Activated naive CD8-positive, alpha-beta T cell (primary cell): ENCODE data around the gene MARCKS.
"Not testable (repeated sequence)": the region's sequence is repeated elsewhere in the genome, so short reads cannot be mapped to it uniquely, and the experiment has no call there.

ENCODE experiments used
- H3K27ac Mint-ChIP-seq: one replicate; pipeline ENCODE4 v1.8.0; 2021; ENCODE audit warnings: mixed read lengths
- H3K27me3 Mint-ChIP-seq: one replicate; pipeline ENCODE4 v1.8.0; 2021; ENCODE audit warnings: mixed read lengths
- H3K36me3 Mint-ChIP-seq: one replicate; pipeline ENCODE4 v1.8.0; 2021; ENCODE audit warnings: mixed read lengths
- H3K4me1 Mint-ChIP-seq: one replicate; pipeline ENCODE4 v1.8.0; 2021; ENCODE audit warnings: low read depth, mixed read lengths
- H3K4me3 Mint-ChIP-seq: one replicate; pipeline ENCODE4 v1.8.0; 2021; ENCODE audit warnings: mild to moderate bottlenecking, mixed read lengths
- H3K9me3 Mint-ChIP-seq: one replicate; pipeline ENCODE4 v1.8.0; 2021; ENCODE audit warnings: low read depth, mixed read lengths

The MARCKS gene

GRCh38 chr6:113888956-113889630 lies 31.9 kb downstream of the MARCKS start:
- peaks cover 4% of the 10 kb centered on the region for H3K9me3 Mint-ChIP-seq
- H3K36me3 Mint-ChIP-seq: no peaks in the 10 kb centered on the region
- H3K27me3 Mint-ChIP-seq: peaks cover 3% of the 10 kb centered on the region
- no peak overlapping the region for H3K27ac Mint-ChIP-seq
- H3K4me1 Mint-ChIP-seq: no peaks in the 10 kb centered on the region
- no peak overlapping the region for H3K4me3 Mint-ChIP-seq

- Mint-ChIP-seq H3K4me1 (no peaks in the 10 kb centered on the region), H3K4me3 (no peak overlapping the region), H3K36me3 (peaks cover 2% of the 10 kb centered on the region), H3K27ac (no peak overlapping the region), H3K9me3 (peaks cover 4% of the 10 kb centered on the region), H3K27me3 (no peaks in the 10 kb centered on the region)
Observed at GRCh38 chr6:113893451-113893850, 36.3 kb downstream of the MARCKS start.

- Mint-ChIP-seq H3K4me1 (no peaks in the 10 kb centered on the region), H3K36me3 (peaks cover 2% of the 10 kb centered on the region), H3K4me3 (no peak overlapping the region), H3K27ac (no peak overlapping the region), H3K27me3 (no peaks in the 10 kb centered on the region), H3K9me3 (peaks cover 4% of the 10 kb centered on the region)
Observed at GRCh38 chr6:113893866-113894265, 36.7 kb downstream of the MARCKS start.

- Mint-ChIP-seq H3K27ac (no peak overlapping the region), H3K36me3 (peaks cover 2% of the 10 kb centered on the region), H3K4me3 (no peak overlapping the region), H3K4me1 (no peaks in the 10 kb centered on the region), H3K27me3 (no peaks in the 10 kb centered on the region), H3K9me3 (peaks cover 4% of the 10 kb centered on the region)
Observed at GRCh38 chr6:113894712-113895674, 37.8 kb downstream of the MARCKS start.

GRCh38 chr6:113901482-113901881 lies 44.3 kb downstream of the MARCKS start:
- H3K27ac Mint-ChIP-seq: no peak overlapping the region
- no peaks in the 10 kb centered on the region for H3K9me3 Mint-ChIP-seq
- peaks cover 6% of the 10 kb centered on the region for H3K27me3 Mint-ChIP-seq
- H3K4me3 Mint-ChIP-seq: no peak overlapping the region
- H3K36me3 Mint-ChIP-seq: peaks cover 1% of the 10 kb centered on the region
- H3K4me1 Mint-ChIP-seq: no peaks in the 10 kb centered on the region

- H3K27ac Mint-ChIP-seq: no peak overlapping the region
- H3K4me3 Mint-ChIP-seq: no peak overlapping the region
- peaks cover 6% of the 10 kb centered on the region for H3K27me3 Mint-ChIP-seq
- no peaks in the 10 kb centered on the region for H3K9me3 Mint-ChIP-seq
- H3K4me1 Mint-ChIP-seq: no peaks in the 10 kb centered on the region
- H3K36me3 Mint-ChIP-seq: no peaks in the 10 kb centered on the region
Observed at GRCh38 chr6:113903666-113904330, 46.7 kb downstream of the MARCKS start.

GRCh38 chr6:113907102-113907815 lies 50.1 kb downstream of the MARCKS start:
- H3K27ac Mint-ChIP-seq: no peak overlapping the region
- peaks cover 5% of the 10 kb centered on the region for H3K27me3 Mint-ChIP-seq
- no peaks in the 10 kb centered on the region for H3K36me3 Mint-ChIP-seq
- H3K9me3 Mint-ChIP-seq: no peaks in the 10 kb centered on the region
- H3K4me1 Mint-ChIP-seq: peaks cover 1% of the 10 kb centered on the region
- H3K4me3 Mint-ChIP-seq: no peak overlapping the region

GRCh38 chr6:113908801-113909200 lies 51.7 kb downstream of the MARCKS start:
- peaks cover 5% of the 10 kb centered on the region for H3K27me3 Mint-ChIP-seq
- H3K4me1 Mint-ChIP-seq: peaks cover 1% of the 10 kb centered on the region
- no peak overlapping the region for H3K4me3 Mint-ChIP-seq
- H3K36me3 Mint-ChIP-seq: no peaks in the 10 kb centered on the region
- H3K27ac Mint-ChIP-seq: no peak overlapping the region
- H3K9me3 Mint-ChIP-seq: no peaks in the 10 kb centered on the region

GRCh38 chr6:113909224-113909856 lies 52.2 kb downstream of the MARCKS start:
- Mint-ChIP-seq H3K27me3 (peaks cover 5% of the 10 kb centered on the region), H3K9me3 (no peaks in the 10 kb centered on the region), H3K27ac (no peak overlapping the region), H3K4me3 (no peak overlapping the region), H3K36me3 (no peaks in the 10 kb centered on the region), H3K4me1 (peaks cover 1% of the 10 kb centered on the region)

- H3K27ac Mint-ChIP-seq, H3K27me3 Mint-ChIP-seq, H3K4me3 Mint-ChIP-seq, H3K36me3 Mint-ChIP-seq, H3K4me1 Mint-ChIP-seq, H3K9me3 Mint-ChIP-seq: not testable (repeated sequence)
Observed at GRCh38 chr6:113910285-113910684, 53.1 kb downstream of the MARCKS start.
